Testis (tissue), 2 donors: ENCODE measurements around the gene FBXO31.

Experiments used
- CTCF ChIP-seq, 3 experiments: fragments of 450-650 bp in 2 of 3; fragments of 200-600 bp in 1 of 3; sonication (generic) in 1 of 3; IDR thresholded peaks; one replicate each; pipeline ENCODE4 v1.5.1; 2016 to 2019; ENCODE audit warnings: antibody characterized with exemption in 3 of 3, mild to moderate bottlenecking in 2 of 3, moderate library complexity in 1 of 3
- POLR2A ChIP-seq: fragments of 450-650 bp; IDR thresholded peaks from one replicate; pipeline ENCODE4 v1.6.1; 2017; ENCODE audit warnings: antibody characterized with exemption, mild to moderate bottlenecking, moderate library complexity

- no peak for TF ChIP-seq CTCF (IDR thresholded peaks at IDR 0.05)
- no peak for TF ChIP-seq POLR2A
These were observed 49.8 kb downstream of the FBXO31 start for GRCh38 chr16:87333581-87334331.
